Upper lobe of left lung (tissue), 4 donors: ENCODE measurements around the gene EEF1A2.
A peak's percentile ranks its signal among the peaks of the same experiment; 100 is the strongest.

Experiments
- CTCF ChIP-seq, 6 experiments: fragments of 450-650 bp in 4 of 6; fragments of 200-600 bp in 2 of 6; sonication (generic) in 2 of 6; IDR thresholded peaks; one replicate each; pipeline ENCODE4 v1.5.1; 2016 to 2019; ENCODE audit warnings: antibody characterized with exemption in 6 of 6
- POLR2A ChIP-seq, 4 donors: fragments of 450-650 bp; IDR thresholded peaks; one replicate each; pipeline ENCODE4 v1.5.1; 2016 to 2017; ENCODE audit warnings: antibody characterized with exemption in 4 of 4, mild to moderate bottlenecking in 2 of 4
- POLR2AphosphoS5 ChIP-seq, 2 donors: sonication (generic); formaldehyde crosslinking; IDR thresholded peaks; one replicate each; pipeline ENCODE4 v1.5.1; 2017; ENCODE audit warnings: antibody characterized with exemption in 2 of 2

GRCh38 chr20:63519668-63520503 is 21.0 kb upstream of the EEF1A2 start:
- TF ChIP-seq CTCF (IDR thresholded peaks at IDR 0.05) (peak in 4 of 6 experiments; percentile 8 to 30 (median 20)), POLR2AphosphoS5 (IDR thresholded peaks at IDR 0.05) (no peak), POLR2A (IDR thresholded peaks at IDR 0.05) (no peak)
